IPS-NIHi7 (cell line): ENCODE data around the gene LRBA.

Experiments used
- DNase-seq: peaks from one replicate; pipeline ENCODE4 v3.0.0; 2012; ENCODE audit warnings: mixed read lengths; ENCODE audit errors: extremely low spot score

Gene LRBA

GRCh38 chr4:150250293-150250997, 764.6 kb downstream of the LRBA start:
- no peak for DNase-seq

DNA sequence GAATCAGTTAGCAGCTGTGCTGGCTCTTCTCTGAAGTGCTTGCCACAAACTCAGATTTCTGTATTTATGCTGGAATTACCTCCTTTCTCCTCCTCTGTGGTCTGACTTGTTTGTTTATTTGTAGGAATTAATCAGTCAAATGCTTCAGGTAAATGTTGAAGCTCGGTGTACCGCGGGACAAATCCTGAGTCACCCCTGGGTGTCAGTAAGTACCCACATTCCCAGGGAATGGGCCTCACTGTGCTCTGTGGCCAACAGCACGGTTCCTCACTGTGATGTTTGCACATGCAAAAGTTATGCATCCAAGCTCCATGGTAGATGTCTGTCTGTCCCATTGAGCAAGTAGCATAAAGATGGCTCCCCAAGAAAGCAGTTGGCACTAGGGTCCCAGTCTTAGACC, 766.9 kb downstream of the LRBA start:
- DNase-seq = no peak

GRCh38 chr4:150247184-150247583, 767.9 kb downstream of the LRBA start:
- no peak for DNase-seq

DNA sequence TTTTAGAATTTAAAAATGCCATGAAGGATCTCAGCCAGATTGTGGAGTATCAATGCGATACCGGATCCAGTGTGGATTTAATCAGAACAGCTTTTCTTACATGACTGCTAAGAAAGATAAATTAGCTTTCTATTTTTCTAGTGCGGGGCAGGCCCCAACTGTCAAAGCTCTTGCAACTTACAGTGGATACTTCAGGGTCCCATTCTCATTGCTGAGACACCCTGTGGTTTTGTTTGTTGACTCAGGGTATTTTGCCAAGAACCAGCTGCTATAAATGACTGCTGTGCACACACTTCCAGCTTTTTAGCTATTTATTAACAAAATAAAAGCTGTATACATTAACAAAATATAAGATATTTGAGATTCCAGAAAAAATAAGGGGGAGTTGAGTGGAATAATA, 770.5 kb downstream of the LRBA start:
- DNase-seq = no peak

GRCh38 chr4:150243932-150244331, 771.2 kb downstream of the LRBA start:
- no peak for DNase-seq

- peak; percentile 80 for DNase-seq
Measured at GRCh38 chr4:150242820-150243458, 772.1 kb downstream of the LRBA start.

DNA sequence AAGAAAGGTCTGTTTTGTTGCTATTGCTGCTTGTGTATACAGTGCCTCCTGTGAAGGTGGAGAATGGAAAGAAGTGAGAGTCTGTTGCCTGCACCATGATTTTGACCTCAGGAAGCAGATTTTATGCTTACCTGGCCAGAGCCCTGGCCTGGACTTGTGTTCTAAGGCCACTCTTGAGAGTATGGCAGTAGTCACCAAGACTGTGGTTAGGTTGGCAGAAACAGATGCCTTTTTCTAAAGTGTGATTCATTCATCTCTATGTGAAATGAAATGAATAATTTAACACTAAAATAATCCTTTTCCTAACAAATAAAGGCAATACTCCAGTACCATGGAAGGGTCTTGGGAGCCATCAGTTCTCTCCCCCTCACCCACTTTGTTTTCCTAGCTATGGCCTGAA, 775.1 kb downstream of the LRBA start:
- DNase-seq = no peak

GRCh38 chr4:150238591-150238990, 776.5 kb downstream of the LRBA start:
- DNase-seq = no peak

- DNase-seq = no peak
Measured at GRCh38 chr4:150237110-150237872, 777.8 kb downstream of the LRBA start.

DNA sequence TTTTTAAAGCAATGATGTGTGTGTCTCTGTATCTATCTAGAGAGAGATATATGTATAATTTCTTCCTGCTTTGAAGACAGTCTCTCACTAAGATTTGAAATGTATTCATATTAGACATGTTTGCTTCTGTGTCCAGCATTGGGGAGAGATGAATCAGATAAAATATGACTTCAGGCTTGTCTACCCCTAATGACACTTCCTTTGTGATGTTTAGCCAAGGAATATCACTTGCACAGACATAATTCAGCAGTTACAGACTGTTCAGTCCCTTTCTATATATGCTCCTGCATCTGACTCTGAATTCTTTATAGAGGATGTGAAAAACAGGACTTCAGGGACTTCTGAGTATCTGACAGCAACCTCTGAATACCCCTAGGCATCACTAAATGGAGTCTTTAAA, 778.5 kb downstream of the LRBA start:
- DNase-seq = no peak

GRCh38 chr4:150235808-150236271, 779.2 kb downstream of the LRBA start:
- DNase-seq = no peak

DNA sequence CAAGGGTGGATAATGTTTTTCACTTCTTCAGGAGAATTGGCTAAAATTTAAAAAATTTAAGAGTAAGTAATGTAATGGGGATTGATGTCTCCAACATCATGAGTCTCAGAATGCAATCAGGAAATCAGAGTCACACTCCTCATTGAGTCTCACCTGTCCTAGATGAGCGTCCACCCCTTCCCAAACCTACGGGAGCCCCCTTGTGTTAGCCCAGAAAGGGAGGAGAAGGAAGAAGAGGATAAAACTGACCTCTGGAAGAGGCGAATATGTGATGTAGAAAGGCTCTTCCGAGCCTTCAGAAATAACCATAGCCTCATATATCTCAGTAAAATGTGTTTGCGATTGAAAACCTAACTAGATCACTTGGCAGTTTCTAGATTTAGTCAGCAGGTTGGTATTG, 779.8 kb downstream of the LRBA start:
- DNase-seq = no peak

- no peak for DNase-seq
Measured at GRCh38 chr4:150234246-150234645, 780.8 kb downstream of the LRBA start.

DNA sequence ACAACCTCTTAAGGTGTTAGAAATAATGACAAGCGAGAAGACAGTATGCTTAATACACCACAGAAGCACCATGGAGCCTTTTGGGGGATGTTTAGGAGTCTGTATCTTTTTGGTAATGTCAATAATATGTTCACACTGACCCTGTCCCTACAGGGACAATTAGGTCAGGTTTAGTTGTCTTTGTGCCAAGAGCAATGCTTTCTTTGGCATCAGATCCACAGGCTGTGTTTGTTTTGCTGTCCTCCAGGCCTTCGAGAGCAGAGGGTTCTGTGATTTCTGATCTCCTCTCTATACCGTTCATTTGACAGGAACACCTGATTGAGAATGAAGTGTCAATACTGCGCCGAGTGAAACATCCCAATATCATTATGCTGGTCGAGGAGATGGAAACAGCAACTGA, 783.1 kb downstream of the LRBA start:
- DNase-seq = no peak

DNA sequence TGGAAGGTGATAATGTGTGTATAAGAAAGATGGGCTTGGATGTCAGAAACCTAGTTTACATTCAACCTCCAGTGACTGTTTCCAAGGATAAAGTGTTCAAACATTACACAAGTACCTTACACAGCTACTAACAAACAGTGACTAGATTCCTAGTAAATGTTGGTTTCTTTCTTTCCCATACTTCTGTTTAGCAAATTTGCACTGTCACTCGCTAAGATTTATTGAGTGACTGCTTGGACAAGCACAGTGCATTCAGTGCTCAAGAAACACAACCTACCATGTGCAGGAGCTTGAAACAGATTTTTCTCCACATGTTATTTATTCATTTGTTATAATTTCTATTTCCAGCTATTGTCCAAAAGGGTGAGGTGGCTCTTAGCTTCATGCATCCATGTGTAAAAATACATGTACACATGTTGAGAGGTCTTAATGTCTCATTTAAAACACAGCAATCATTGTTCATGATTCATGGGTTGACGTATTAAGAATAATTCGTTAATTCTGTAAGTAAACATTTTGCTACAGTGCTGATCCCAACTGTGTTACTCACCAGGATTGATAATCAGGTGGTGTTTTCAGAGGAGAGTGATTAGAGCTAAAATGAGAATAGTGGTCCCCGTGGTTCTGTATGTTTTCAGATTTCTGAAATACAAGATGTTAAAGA, 783.8 kb downstream of the LRBA start:
- DNase-seq = no peak

DNA sequence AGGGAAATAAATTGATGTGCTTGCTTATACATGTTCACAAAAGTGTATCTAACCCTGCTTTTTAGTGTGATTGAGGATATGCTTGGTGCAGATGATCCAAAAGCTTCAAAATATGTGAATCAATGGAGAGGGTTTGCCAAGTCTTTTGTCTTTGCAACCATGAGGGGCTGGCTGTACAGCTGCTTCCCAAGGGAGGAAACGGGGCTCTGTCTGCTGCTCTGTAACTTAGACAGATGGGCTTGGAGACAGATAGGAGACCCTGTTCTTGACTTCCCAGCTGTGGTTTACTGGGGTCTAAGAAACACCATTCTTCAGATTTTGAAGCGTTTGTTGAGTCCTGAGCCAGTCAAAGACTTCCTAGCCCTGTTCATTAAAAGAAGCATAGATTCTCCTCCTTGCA, 784.5 kb downstream of the LRBA start:
- no peak for DNase-seq

- no peak for DNase-seq
Measured at GRCh38 chr4:150229520-150229919, 785.6 kb downstream of the LRBA start.

- peak; percentile 38 for DNase-seq
Measured at GRCh38 chr4:150224896-150225591, 790.0 kb downstream of the LRBA start.

DNA sequence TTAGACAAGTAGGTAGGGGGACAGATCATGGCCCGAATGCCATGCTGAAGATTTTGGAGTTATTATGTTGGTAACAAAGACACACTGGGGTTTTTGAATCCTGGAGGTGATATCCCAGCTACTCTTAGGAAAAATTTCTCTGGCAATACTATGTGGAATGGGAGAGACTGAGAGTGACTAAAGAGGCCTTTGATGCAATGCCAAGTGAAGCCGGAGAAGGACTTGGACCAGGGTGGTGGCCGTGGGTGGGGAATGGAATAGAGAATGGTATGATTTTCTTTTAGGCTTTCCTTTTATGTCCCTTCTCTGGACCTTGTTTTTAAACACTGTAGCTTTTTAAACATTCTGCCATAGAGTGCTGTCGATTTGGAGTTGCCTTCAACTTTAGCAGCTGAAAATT, 795.2 kb downstream of the LRBA start:
- no peak for DNase-seq

GRCh38 chr4:150218447-150218846, 796.6 kb downstream of the LRBA start:
- no peak for DNase-seq

- no peak for DNase-seq
Measured at GRCh38 chr4:150217808-150218207, 797.3 kb downstream of the LRBA start.

- DNase-seq = no peak
Measured at GRCh38 chr4:150217192-150217591, 797.9 kb downstream of the LRBA start.
